ENCODE results near the gene PRR16. TPM values are rescaled to one million over a fixed set of nuclear protein-coding genes. Genes with fewer than 3 reads are reported as not detected.

Gene PRR16
- total RNA-seq, 1 donor from 2014 or later, result 0.71 TPM

DNA sequence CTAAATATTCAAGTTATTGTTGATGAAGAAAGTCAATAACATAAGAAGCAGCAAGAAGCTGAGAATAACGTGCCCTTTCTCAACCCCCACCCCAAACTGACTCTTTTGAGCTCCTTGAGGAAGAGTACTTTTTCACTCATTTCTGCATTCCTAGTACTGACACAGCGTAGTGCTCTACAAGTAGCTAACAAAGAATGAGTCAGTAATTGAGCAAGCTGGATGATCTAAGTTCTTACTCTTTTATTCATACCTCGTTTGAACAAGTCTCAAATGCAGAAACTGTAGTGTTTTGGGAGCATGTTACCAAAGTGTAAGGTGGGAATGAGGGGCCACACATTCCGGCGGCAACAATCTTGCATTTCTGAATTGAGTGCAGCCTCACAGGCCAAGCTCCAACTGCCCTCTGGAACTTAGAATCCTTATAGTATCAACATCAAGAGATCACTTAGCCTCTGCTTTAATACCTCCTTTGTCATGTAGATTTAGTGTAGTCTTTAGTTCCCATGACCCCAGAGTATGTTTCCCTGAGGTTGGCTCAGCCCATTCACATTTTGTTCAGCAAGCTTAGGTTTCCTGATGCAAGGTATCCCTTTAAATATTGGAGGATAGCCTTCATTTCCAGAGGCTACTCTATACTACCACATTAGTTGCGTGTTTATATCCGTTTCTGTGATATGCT, 152.0 kb downstream of the PRR16 start:
- intact Hi-C loops (cut with DNase I), result no loop called here
- ATAC-seq (no peak), DNase-seq (ENCODE audit: low spot score) (no peak)

DNA sequence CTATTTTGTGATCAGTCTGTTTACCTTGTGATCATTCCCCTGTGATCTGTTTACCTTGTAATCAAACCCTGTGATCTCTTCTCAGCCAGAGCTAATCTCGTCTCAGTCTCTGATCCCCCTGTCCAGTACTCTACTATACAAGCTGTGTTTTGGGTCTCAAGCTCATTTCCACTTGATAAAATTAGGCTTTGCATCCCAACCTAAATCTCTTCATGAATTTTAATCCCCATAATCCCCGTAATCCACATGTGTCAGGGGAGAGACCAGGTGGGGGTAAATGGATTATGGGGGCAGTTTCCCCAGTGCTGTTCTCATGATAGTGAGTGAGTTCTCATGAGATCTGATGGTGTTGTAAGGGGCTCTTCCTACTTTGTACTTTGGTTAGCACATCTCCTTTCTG, 157.2 kb downstream of the PRR16 start:
- DNase-seq (ENCODE audit: low spot score) (no peak), ATAC-seq (no peak)
- intact Hi-C loops (cut with DNase I), result no loop called here

DNA sequence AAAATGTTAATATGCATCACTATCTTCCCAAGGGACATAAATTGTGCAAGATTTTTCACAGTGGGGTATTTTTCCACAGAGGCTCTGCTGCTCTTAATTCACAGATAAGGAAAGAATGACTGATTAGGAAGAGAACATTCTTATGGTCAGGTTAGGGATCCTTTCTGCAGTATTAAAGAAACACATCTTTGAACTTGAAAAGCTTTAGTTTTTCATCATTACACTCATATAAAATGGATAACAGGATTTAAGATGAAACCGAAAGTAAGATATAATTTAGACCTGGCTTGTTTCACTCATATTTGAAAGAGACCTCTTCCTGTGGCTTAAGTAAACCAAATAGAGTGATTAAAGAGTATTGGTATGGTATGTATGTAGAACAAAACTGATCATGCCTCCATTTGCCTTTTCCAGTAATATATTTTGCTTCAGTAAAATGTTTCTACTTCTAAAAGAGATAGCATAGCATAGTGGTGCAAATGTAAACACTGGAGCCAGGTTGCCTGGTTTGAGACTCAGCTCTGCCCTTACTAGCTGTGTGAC, 160.0 kb downstream of the PRR16 start:
- intact Hi-C loops (cut with DNase I), result no loop called here
- ATAC-seq (no peak), DNase-seq (ENCODE audit: low spot score) (no peak)

DNA sequence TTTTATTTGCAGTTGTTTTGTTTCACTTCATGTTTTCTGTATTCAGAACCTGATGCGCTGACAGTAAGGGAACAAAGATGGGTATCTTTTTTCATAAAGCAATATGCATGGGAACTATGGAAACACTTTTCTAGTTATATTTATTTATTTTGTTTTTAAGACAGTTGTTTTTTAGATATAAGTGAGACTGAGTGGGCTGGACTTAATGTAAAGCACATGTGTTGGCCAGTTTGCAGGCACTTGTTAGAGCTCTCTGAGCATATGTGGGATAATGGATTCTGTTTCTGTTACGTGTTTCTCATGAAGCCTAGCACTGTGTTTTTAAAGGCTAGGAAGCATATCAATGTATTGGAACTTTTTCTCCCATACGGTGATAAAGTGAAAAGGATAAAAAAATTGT, 164.1 kb downstream of the PRR16 start:
- ATAC-seq (no peak), DNase-seq (ENCODE audit: low spot score) (no peak)
- intact Hi-C loops (cut with DNase I), result no loop called here

DNA sequence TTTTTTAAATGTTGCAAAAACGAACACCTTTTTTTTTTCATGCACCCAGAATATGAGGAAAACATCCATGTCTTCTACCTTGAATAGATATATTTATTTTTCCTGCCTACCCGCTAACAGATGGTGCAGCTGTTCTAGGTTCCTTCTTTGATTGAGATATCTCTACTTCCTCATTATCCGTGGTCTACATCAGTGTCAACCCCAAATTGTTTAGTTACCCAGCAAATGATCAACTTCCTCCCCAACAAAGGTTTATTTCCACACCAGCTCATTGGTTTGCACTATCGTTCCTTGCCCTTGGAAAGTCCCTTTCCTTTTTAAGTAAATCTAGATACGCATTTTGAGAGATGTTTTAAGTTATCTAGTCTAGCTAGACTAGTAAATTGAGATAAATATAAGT, 166.4 kb downstream of the PRR16 start:
- intact Hi-C loops (cut with DNase I), result no loop called here
- DNase-seq (ENCODE audit: low spot score) (no peak), ATAC-seq (no peak)

DNA sequence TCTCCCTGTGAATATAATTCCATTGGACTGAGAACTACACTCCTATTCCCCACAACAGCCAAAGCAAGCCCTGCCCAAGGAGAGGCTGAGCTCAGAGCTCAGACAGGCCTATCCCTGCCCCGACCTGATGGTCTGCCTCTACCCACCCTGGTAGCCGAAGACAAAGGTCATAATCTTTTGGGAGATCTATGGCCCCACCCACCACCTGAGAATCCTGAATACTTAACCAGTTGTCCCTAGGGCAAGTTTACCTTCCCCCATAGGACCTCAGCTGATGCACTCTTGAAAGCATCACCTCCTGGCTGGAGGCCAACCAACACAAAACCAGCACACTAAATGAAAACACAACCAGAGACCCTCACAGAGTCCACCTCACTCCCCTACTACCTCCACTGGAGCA, 167.5 kb downstream of the PRR16 start:
- DNase-seq (ENCODE audit: low spot score) (no peak), ATAC-seq (no peak)
- intact Hi-C loops (cut with DNase I), result no loop called here

DNA sequence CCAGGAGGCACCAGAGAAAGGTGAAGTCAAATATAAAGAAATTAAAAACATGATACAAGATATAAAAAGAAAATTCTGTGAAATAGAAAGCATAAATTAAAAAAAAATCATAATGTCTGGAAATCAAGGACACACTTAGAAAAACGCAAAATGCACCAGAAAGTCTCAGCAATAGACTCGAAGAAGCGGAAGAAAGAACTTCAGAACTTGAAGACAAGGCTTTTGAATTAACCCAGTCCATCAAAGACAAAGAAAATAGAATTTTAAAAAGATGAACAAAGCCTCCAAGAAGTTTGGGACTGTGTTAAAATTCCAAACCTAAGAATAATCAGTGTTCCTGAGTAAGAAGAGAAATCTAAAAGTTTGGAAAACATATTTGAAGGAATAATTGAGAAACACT, 168.3 kb downstream of the PRR16 start:
- intact Hi-C loops (cut with DNase I), result no loop called here
- no peak for DNase-seq (ENCODE audit: low spot score)
- no peak for ATAC-seq

DNA sequence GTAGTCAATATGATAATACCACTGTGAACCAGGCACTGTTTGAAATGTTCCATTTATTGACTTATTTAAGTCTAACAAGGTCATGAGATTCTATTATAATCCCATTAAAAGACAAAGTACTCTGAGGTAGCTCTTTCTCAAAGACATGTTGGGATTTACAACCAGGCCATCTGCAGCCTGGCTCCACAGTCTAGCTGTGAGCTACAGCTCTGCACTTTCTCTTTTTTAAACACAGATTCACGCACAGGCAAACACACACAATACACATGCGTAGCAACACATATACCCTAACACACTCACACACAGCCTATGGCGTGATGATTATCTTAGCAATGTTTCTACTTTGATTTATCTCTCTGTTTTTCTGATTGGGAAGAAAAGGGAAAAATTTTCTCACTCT, 174.3 kb downstream of the PRR16 start:
- intact Hi-C loops (cut with DNase I), result no loop called here
- DNase-seq (ENCODE audit: low spot score) (no peak), ATAC-seq (no peak)

DNA sequence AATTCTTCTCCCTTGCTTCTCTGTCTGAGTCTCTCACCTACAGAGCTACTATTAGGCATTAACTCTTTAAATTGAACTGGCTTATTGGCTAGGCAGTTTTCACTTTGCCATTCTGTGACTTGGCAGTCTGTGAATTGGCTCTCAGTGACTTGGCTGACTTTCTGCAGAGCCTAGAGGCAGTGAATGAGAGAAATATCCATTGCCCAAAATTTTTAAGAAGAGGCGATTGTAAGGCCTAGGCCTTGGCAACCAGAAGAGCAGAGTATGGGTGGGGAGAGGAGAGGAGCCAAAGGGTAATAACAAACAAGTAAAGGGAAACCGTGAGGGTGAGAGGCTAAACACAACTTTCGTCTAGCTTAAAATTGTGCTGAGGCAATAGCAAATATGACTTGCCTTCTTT, 176.7 kb downstream of the PRR16 start:
- intact Hi-C loops (cut with DNase I), result no loop called here
- ATAC-seq (no peak), DNase-seq (ENCODE audit: low spot score) (no peak)

DNA sequence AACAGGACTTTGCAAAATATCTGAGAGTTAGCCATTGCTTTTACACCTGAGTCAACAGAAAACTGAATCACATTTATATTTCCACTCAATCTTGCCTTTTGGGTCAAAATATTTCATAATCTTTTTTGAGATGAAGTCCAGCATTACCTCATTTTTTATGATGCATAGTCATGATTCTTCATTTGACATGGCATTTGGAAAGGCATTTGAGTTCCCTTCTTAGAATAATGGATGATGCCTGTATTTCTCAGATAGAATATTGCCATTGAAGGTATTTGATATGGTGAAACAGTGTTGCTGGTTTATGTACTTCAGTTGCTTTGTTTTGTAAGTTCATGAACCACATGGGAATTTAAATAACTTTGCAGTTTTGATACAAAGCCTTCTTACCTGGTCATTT, 180.4 kb downstream of the PRR16 start:
- DNase-seq (ENCODE audit: low spot score), result no peak
- no peak for ATAC-seq
- intact Hi-C loops (cut with DNase I), result no loop called here

DNA sequence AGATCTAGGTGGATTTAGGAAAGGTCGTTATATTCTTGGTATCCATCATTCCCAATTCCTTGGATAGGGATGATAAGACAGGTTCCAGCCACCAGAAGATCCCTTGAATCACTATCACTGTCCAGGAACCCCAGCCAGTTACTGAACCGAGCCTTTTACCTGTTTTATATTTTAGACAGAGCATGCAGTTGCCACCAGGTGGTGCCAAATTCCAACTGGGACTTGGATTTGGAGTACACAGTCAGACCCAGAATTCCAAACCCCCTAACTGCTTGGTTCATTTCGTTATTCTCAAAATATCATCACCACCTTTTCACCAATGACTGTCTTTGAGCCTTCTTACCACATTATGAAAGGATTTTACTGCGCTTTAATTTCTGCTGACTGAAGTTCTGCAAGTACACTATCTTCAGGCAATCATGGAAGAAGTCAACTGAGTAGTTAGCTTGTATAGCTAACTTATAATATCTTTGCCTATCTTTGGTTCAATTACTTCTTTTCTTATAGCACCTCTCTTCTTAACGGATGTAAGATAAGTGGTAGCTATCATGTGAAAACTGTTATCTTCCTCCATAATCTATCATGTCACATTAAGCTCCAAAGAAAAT, 191.8 kb downstream of the PRR16 start:
- ATAC-seq, result no peak
- DNase-seq (ENCODE audit: low spot score), result no peak
- intact Hi-C loops (cut with DNase I), result loop anchor here (10.0 kb wide), 1 partner anchor 1299 kb away; no protein-coding TSS in a partner anchor

DNA sequence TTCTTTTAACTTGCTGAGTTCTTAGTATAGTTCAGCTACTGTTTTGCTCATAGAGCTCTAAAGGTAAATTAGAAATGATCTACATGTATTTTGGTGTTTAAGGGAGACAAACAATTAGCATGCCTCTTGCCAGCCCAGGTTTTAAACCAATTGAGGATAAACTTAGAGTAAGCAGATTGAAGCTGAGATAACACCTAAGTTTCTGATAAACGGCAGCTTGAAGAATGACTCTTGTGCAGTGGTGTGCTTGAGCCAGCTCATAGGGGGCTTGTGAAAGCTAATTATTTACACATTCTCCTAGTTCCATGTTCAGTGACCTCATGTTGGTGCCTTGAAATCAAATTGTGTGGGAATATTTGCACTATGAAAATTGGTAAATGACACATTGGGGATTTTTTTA, 193.0 kb downstream of the PRR16 start:
- no peak for ATAC-seq
- DNase-seq (ENCODE audit: low spot score), result no peak
- intact Hi-C loops (cut with DNase I), result loop anchor here (10.0 kb wide), 1 partner anchor 1298 kb away; no protein-coding TSS in a partner anchor

DNA sequence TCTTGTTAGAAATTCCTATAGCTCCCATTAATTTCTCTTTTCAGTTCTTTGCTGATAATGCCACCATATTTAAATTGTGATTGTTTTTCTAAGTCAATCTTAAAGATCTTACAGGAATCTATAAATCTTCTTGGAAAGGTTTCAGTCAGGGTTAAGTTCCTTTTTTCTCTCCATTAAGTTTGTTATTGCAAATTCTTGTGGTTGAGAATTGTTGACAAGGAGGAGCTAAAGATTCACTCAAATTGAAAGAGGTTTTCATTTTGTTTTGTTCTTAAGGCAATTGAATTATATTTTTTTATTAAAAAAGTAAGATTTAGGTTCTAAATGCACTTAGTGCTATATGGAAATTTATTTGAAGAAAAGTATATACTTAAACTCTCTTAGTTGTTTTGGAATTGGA, 213.4 kb downstream of the PRR16 start:
- DNase-seq (ENCODE audit: low spot score) (no peak), ATAC-seq (no peak)
- intact Hi-C loops (cut with DNase I), result no loop called here

DNA sequence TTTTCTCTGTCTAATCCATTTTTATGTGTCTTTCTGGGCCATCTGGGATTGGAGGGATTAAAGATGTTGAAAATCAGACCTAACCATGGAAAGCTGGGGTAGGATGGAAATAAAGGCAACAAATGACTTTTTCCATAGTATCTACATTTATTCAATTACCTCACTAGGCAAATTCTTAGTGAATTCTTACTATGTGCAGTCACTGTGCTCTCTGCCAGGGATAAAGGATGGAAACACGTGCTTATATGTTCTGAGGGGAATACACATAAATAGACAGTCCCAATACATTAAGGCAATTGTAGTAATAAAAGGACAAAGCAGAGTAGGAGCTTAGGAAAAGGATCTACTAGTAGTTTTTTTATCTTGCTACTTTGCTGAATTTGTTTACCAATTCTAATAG, 214.2 kb downstream of the PRR16 start:
- no peak for ATAC-seq
- intact Hi-C loops (cut with DNase I), result no loop called here
- DNase-seq (ENCODE audit: low spot score), result no peak

DNA sequence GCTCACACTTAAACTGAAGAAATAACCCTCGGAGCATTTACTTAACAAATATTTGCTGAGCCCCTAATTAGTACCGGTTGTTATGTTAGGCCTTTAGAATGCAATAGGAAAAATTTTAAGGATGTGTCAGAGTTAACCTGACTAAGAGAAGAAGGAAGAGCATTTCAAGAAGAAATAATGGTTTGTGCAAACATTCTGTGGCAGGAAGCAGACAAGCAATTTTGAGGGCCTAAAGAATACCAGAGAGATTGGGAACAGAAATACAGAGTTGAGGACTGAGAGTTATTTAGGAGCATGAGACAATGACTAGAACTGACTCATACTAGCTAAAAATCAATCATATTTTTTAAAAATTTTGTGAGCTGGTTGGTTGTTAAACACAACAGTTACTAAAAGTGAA, 218.8 kb downstream of the PRR16 start:
- DNase-seq (ENCODE audit: low spot score), result no peak
- intact Hi-C loops (cut with DNase I), result no loop called here
- no peak for ATAC-seq

DNA sequence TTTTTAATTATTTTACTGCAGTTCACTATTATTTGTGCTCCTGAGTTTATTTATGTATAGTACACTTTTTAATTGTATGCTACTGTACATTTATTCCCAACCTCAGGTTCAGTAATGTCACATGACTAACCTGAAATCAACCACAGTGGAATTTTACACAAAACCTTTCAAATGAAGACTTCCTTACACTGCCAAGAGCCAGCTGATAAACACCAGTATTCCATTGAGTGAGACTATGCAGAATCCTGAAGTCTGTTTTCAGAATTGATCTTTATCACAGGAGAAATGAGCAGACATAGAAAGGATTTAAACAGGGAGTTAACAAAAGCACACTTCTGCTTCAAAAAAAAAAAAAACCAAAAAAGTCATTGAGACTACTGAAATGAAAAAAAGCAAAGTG, 219.5 kb downstream of the PRR16 start:
- no peak for DNase-seq (ENCODE audit: low spot score)
- intact Hi-C loops (cut with DNase I), result no loop called here
- no peak for ATAC-seq

DNA sequence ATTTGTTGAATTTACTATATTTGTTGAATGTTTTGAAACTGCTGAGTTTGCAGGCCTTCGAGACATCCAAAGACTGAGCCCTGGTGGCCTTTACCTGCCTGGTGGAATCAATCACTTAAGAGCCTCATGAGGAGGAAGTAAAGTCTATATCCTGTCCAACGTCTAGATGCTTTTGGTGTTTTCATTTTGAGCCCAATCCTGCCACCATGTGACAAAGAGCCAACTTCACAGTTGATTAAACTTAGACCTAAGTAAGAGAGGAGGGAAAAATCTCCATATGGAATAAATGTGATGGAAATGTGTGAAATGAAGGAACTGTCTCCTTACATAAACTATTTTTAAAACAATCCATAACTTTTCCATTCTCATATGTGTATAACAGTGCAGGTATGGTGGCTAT, 220.1 kb downstream of the PRR16 start:
- no peak for DNase-seq (ENCODE audit: low spot score)
- no peak for ATAC-seq
- intact Hi-C loops (cut with DNase I), result no loop called here

DNA sequence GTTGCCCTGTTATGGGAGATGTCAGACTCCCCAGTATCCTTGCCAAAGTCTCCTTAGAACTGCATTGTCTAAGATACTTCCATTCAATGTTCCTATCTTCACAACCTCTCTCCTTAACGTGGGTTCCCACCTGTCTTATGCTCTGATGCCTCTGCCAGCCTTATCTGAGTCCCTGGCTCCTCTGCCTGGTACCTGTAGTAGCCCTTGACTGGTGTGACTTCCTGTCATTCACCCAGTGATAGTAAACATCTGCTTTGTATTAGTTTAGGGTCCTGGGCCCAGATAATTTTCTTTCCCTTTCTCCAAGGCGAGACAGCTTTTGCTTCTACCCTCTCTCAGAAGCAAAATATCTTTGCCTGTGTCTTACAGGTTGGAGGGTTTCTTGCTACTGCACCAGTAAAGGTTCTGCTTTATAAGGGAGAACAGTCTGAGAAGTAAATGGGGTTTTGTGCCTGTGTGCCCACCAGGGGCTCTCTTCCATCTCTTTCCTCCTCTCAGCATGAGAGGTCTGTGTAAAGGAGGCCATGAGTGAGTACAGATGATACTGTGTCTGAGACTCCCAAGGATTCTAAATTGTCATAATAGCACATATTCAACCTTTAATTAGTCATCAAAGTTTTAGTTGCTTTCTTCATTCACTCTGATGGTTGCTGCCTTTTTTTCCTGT, 220.8 kb downstream of the PRR16 start:
- intact Hi-C loops (cut with DNase I), result no loop called here
- ATAC-seq, result peak; percentile 24
- DNase-seq (ENCODE audit: low spot score), result no peak

DNA sequence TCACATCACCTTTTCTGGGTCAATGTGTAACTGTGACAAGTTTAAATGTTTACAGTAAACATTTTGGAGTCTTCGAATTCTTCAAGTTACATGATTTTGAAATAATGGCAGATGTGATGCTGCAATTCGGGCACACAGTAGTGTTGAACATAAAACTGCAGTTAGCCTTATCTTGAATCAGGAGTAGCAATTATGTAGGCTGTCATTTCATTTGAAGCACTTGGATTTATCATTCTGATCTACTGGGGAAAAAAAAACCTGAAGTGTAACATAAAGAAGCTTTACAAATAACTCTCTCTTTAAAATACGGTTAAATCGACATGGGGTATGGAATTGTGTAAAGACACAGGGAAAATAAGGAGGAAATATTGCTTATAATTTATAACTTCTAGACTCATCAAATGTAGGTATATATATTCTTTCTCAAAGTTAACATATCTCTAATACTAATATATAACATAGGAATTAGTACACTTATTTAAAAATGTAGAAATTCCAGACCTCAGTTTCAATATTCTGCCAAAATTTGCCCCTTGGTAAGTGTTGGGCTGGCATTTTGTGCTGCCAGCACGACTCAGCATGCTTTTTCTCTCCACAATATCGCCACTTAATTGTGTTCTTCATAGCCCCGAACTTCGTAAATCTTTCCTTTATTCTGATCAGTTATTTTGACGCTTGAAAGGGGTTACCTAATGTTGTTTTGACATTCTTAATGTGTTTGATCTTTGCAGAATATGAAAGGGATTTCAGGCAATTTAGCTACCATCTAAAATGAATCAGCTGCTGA, 226.7 kb downstream of the PRR16 start:
- no peak for DNase-seq (ENCODE audit: low spot score)

DNA sequence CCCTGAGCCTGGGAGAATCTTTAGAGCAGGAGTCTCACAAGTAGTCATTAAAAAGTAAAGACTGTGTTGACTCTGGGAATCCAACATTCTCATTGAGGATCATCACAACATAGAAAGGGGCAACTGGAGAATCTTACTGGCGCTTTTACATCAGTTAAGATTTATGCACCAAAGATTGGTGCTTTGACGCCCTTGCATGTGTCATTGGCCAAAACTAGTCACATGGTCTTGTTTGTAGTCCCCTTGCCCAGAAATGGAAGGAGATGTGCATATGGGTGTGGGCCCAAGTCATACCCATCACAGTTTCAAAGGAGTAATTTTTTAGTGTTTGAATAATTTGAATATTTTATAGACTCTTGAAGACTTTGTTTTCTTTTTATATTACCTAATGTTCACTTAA, 228.2 kb downstream of the PRR16 start:
- ATAC-seq (no peak), DNase-seq (ENCODE audit: low spot score) (no peak)
- intact Hi-C loops (cut with DNase I), result no loop called here

More for the DNA sequence above, 226.7 kb downstream of the PRR16 start:
- no peak for ATAC-seq
- intact Hi-C loops (cut with DNase I), result no loop called here
